ENCODE measurements around the gene SFXN5. TPM values are rescaled to one million over a fixed set of nuclear protein-coding genes. Genes with fewer than 3 reads are reported as not detected.

SFXN5 gene
- total RNA-seq, 1 donor from 2014 or later: 14.1 TPM

GRCh38 chr2:72990695-72991438 is 80.6 kb downstream of the SFXN5 start:
- Mint-ChIP-seq H3K4me3 (no peak overlapping the region), H3K36me3 (ENCODE audit: low read depth) (no peaks in the 10 kb centered on the region), H3K9me3 (no peaks in the 10 kb centered on the region), H3K27me3 (no peaks in the 10 kb centered on the region), H3K27ac (no peak overlapping the region), H3K4me1 (no peaks in the 10 kb centered on the region)
- DNase-seq: no peak
- intact Hi-C loops (cut with micrococcal nuclease): no loop called here

GRCh38 chr2:72989770-72990556 is 81.5 kb downstream of the SFXN5 start:
- Mint-ChIP-seq H3K9me3 (no peaks in the 10 kb centered on the region), H3K4me3 (no peak overlapping the region), H3K36me3 (ENCODE audit: low read depth) (no peaks in the 10 kb centered on the region), H3K4me1 (no peaks in the 10 kb centered on the region), H3K27me3 (no peaks in the 10 kb centered on the region), H3K27ac (no peak overlapping the region)
- intact Hi-C loops (cut with micrococcal nuclease): no loop called here
- DNase-seq: no peak

- DNase-seq: no peak
- H3K4me1 Mint-ChIP-seq: no peaks in the 10 kb centered on the region
Measured at GRCh38 chr2:72988726-72989273, 82.7 kb downstream of the SFXN5 start.

GRCh38 chr2:72988041-72988440 is 83.5 kb downstream of the SFXN5 start:
- no peak overlapping the region for H3K27ac Mint-ChIP-seq
- no peak overlapping the region for H3K4me3 Mint-ChIP-seq
- no peaks in the 10 kb centered on the region for H3K36me3 Mint-ChIP-seq (ENCODE audit: low read depth)
- H3K9me3 Mint-ChIP-seq: no peaks in the 10 kb centered on the region
- intact Hi-C loops (cut with micrococcal nuclease): no loop called here
- no peaks in the 10 kb centered on the region for H3K27me3 Mint-ChIP-seq
- no peak for DNase-seq
- no peaks in the 10 kb centered on the region for H3K4me1 Mint-ChIP-seq

More at GRCh38 chr2:72988726-72989273, 82.7 kb downstream of the SFXN5 start:
- H3K36me3 Mint-ChIP-seq (ENCODE audit: low read depth): no peaks in the 10 kb centered on the region
- no peak overlapping the region for H3K4me3 Mint-ChIP-seq
- H3K27ac Mint-ChIP-seq: no peak overlapping the region
- no peaks in the 10 kb centered on the region for H3K27me3 Mint-ChIP-seq
- intact Hi-C loops (cut with micrococcal nuclease): no loop called here
- no peaks in the 10 kb centered on the region for H3K9me3 Mint-ChIP-seq

GRCh38 chr2:72985891-72986683 is 85.4 kb downstream of the SFXN5 start:
- no peak for DNase-seq
- Mint-ChIP-seq H3K27ac (no peak overlapping the region), H3K27me3 (no peaks in the 10 kb centered on the region), H3K36me3 (ENCODE audit: low read depth) (no peaks in the 10 kb centered on the region), H3K4me1 (no peaks in the 10 kb centered on the region), H3K9me3 (no peaks in the 10 kb centered on the region), H3K4me3 (no peak overlapping the region)
- intact Hi-C loops (cut with micrococcal nuclease): no loop called here

GRCh38 chr2:72985136-72985535 is 86.4 kb downstream of the SFXN5 start:
- intact Hi-C loops (cut with micrococcal nuclease): no loop called here
- H3K4me3 Mint-ChIP-seq: no peak overlapping the region
- no peaks in the 10 kb centered on the region for H3K4me1 Mint-ChIP-seq
- no peaks in the 10 kb centered on the region for H3K9me3 Mint-ChIP-seq
- no peak overlapping the region for H3K27ac Mint-ChIP-seq
- no peak for DNase-seq
- H3K36me3 Mint-ChIP-seq (ENCODE audit: low read depth): no peaks in the 10 kb centered on the region
- no peaks in the 10 kb centered on the region for H3K27me3 Mint-ChIP-seq

GRCh38 chr2:72984172-72984671 is 87.3 kb downstream of the SFXN5 start:
- H3K27me3 Mint-ChIP-seq: no peaks in the 10 kb centered on the region
- no peak overlapping the region for H3K27ac Mint-ChIP-seq
- intact Hi-C loops (cut with micrococcal nuclease): no loop called here
- H3K9me3 Mint-ChIP-seq: no peaks in the 10 kb centered on the region
- no peak overlapping the region for H3K4me3 Mint-ChIP-seq
- no peaks in the 10 kb centered on the region for H3K4me1 Mint-ChIP-seq
- no peaks in the 10 kb centered on the region for H3K36me3 Mint-ChIP-seq (ENCODE audit: low read depth)
- no peak for DNase-seq

- intact Hi-C loops (cut with micrococcal nuclease): no loop called here
- Mint-ChIP-seq H3K4me1 (no peaks in the 10 kb centered on the region), H3K36me3 (ENCODE audit: low read depth) (no peaks in the 10 kb centered on the region), H3K27me3 (no peaks in the 10 kb centered on the region), H3K4me3 (no peak overlapping the region), H3K27ac (no peak overlapping the region), H3K9me3 (no peaks in the 10 kb centered on the region)
- DNase-seq: no peak
Measured at GRCh38 chr2:72983500-72984161, 87.9 kb downstream of the SFXN5 start.

- Mint-ChIP-seq H3K4me3 (no peak overlapping the region), H3K27ac (no peak overlapping the region), H3K4me1 (no peaks in the 10 kb centered on the region), H3K9me3 (no peaks in the 10 kb centered on the region), H3K36me3 (ENCODE audit: low read depth) (no peaks in the 10 kb centered on the region), H3K27me3 (no peaks in the 10 kb centered on the region)
- intact Hi-C loops (cut with micrococcal nuclease): no loop called here
- DNase-seq: no peak
Measured at GRCh38 chr2:72982781-72983499, 88.6 kb downstream of the SFXN5 start.

GRCh38 chr2:72982219-72982618 is 89.3 kb downstream of the SFXN5 start:
- intact Hi-C loops (cut with micrococcal nuclease): no loop called here
- no peak overlapping the region for H3K27ac Mint-ChIP-seq
- no peaks in the 10 kb centered on the region for H3K4me1 Mint-ChIP-seq
- no peaks in the 10 kb centered on the region for H3K27me3 Mint-ChIP-seq
- H3K4me3 Mint-ChIP-seq: no peak overlapping the region
- H3K9me3 Mint-ChIP-seq: no peaks in the 10 kb centered on the region
- H3K36me3 Mint-ChIP-seq (ENCODE audit: low read depth): no peaks in the 10 kb centered on the region
- DNase-seq: no peak

GRCh38 chr2:72981536-72981935 is 90.0 kb downstream of the SFXN5 start:
- no peaks in the 10 kb centered on the region for H3K9me3 Mint-ChIP-seq
- no peak overlapping the region for H3K4me3 Mint-ChIP-seq
- intact Hi-C loops (cut with micrococcal nuclease): no loop called here
- no peaks in the 10 kb centered on the region for H3K27me3 Mint-ChIP-seq
- H3K27ac Mint-ChIP-seq: no peak overlapping the region
- H3K4me1 Mint-ChIP-seq: no peaks in the 10 kb centered on the region
- no peaks in the 10 kb centered on the region for H3K36me3 Mint-ChIP-seq (ENCODE audit: low read depth)
- DNase-seq: no peak

GRCh38 chr2:72980535-72981217 is 90.8 kb downstream of the SFXN5 start:
- DNase-seq: no peak
- H3K9me3 Mint-ChIP-seq: no peaks in the 10 kb centered on the region
- no peak overlapping the region for H3K27ac Mint-ChIP-seq
- no peaks in the 10 kb centered on the region for H3K4me1 Mint-ChIP-seq
- intact Hi-C loops (cut with micrococcal nuclease): no loop called here
- H3K27me3 Mint-ChIP-seq: no peaks in the 10 kb centered on the region
- no peak overlapping the region for H3K4me3 Mint-ChIP-seq
- no peaks in the 10 kb centered on the region for H3K36me3 Mint-ChIP-seq (ENCODE audit: low read depth)

Measured in activated CD4-positive, alpha-beta T cell treated with anti-CD3 and anti-CD28 coated beads, Interleukin-2, amount 10 ng/mL, durations not matched to agents 24 days and 14 days (primary cell).